Activated naive CD8-positive, alpha-beta T cell treated with anti-CD3 and anti-CD28 coated beads, Interleukin-2, amount 10 ng/mL, durations not matched to agents 7 days and 5 days (primary cell): ENCODE results near the gene ARPC1B. TPM values are rescaled to one million over a fixed set of nuclear protein-coding genes. Genes with fewer than 3 reads are reported as not detected.
"Not testable (repeated sequence)": the region's sequence is repeated elsewhere in the genome, so short reads cannot be mapped to it uniquely, and the experiment has no call there.

ENCODE experiments used
- ATAC-seq: fragments of 150-1000 bp; cut with Tn5 transposase; one replicate; pipeline ENCODE4 v1.10.0; 2021; ENCODE audit warnings: low read depth, moderate library complexity
- POLR2A ChIA-PET: fragments of 350-600 bp; sonication (Branson Sonifier 250); formaldehyde crosslinking; loops from one replicate; lab custom pipeline; 2021; ENCODE audit warnings: antibody characterized with exemption; lab: Charles Lee
- DNase-seq: peaks from one replicate; pipeline ENCODE4 v3.0.0; 2021
- H3K27ac Mint-ChIP-seq: one replicate; pipeline ENCODE4 v1.8.0; 2022; ENCODE audit warnings: mild to moderate bottlenecking, mixed read lengths
- H3K27me3 Mint-ChIP-seq: one replicate; pipeline ENCODE4 v1.8.0; 2022; ENCODE audit warnings: mild to moderate bottlenecking, moderate library complexity, mixed read lengths
- H3K36me3 Mint-ChIP-seq: one replicate; pipeline ENCODE4 v1.8.0; 2021; ENCODE audit warnings: mild to moderate bottlenecking, mixed read lengths
- H3K4me1 Mint-ChIP-seq: one replicate; pipeline ENCODE4 v1.8.0; 2021; ENCODE audit warnings: mixed read lengths
- H3K4me3 Mint-ChIP-seq: one replicate; pipeline ENCODE4 v1.8.0; 2022; ENCODE audit warnings: mild to moderate bottlenecking, moderate library complexity, mixed read lengths
- H3K9me3 Mint-ChIP-seq: one replicate; pipeline ENCODE4 v1.8.0; 2021; ENCODE audit warnings: mixed read lengths
- total RNA-seq, 2 experiments: library from RNA; stranded (reverse); gene quantifications; one replicate each; pipeline ENCODE4 v1.2.3, GENCODE V29; 2021

The ARPC1B gene
- total RNA-seq, 2 experiments from 2014 or later, result 318 to 319 TPM

DNA sequence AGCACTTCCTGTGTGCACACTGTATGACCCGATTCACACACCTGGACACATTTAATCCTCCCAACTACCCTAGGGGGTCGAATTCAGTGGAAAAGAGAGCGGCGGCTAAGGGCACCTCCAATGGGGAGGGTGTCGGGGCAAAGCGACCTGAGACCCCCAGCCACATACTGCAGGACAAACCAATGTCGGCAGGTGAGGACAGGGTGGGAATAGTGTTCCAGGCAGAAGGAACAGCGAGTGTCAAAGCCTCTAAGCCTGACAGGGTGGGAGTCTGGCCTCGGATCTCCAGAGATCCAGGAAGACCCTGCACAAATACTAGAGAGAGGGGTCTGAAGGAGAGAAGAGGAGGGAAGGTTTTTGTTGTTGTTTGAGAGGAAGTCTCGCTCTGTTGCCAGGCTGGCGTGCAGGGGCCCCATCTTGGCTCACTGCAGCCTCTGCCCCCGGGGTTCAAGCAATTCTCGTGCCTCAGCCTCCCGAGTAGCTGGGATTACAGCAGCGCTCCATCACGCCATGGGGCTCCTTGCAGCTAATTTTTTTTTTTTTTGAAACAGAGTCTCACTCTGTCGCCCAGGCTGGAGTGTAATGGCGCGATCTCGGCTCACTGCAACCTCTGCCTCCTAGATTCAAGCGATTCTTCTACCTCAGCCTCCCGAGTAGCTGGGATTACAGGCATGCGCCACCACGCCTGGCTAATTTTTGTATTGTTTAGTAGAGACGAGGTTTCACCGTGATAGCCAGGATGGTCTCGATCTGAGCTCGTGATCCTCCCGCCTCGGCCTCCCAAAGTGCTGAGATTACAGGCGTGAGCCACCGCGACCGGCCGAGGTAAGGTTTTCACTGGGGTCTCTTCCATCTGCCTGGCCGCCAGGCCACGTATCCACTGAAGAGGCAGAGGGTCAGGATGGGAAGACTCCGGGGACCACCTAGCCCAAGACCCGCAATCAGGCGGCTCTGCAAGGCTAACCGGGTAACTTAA lies 1.2 kb upstream of the ARPC1B start:
- POLR2A ChIA-PET, result interaction anchor here (0.9 to 4.6 kb wide), 4 partner anchors 20 to 73 kb away, joined by 4 to 35 read pairs (median 20); partner anchors contain the start of genes BUD31 and PDAP1
- Mint-ChIP-seq H3K36me3 (peaks cover 10% of the 10 kb centered on the region), H3K4me3 (peak overlapping the region; percentile 87), H3K4me1 (peaks cover 33% of the 10 kb centered on the region), H3K27me3 (peaks cover 2% of the 10 kb centered on the region), H3K27ac (peak overlapping the region; percentile 83), H3K9me3 (no peaks in the 10 kb centered on the region)
- ATAC-seq (no peak), DNase-seq (no peak)

DNA sequence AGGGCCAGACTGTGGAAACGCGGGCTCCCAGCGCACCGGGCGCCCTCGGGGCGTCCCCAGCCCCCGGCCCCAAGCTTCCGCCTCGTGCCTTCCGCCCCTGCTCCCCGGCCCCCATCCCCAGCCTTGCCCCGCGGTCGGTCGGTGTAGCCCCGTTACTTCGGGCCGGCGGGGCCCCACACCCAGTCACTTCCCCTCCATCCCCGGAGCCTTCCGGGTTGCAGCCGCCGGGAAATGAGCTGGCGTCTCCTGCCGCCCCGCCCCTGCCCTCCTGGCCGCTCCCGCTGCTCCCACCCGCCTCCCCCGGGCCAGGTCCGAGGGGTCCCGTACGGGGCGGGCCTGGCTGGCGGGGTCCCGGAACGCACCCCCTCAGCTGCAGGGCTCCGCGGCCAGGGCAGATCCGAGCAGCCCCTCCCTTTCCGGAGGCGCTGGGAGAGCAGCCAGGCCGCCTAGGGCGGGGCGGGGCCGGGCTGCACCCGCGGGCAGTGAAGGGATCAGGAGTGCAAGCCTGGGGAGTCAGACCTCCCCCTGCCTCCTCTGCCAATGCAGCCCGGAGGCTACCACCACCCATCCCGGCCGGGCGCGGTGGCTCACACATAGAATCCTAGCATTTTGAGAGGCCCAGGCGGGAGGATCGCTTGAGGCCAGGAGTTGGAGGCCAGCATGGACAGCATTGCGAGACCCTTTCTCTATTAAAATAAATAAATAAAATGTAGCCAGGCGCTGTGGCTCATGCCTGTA lies 709 bp downstream of the ARPC1B start:
- Mint-ChIP-seq H3K4me3 (peak overlapping the region; percentile 87), H3K4me1 (peaks cover 32% of the 10 kb centered on the region), H3K9me3 (no peaks in the 10 kb centered on the region), H3K36me3 (peaks cover 18% of the 10 kb centered on the region), H3K27ac (peak overlapping the region; percentile 78), H3K27me3 (peaks cover 2% of the 10 kb centered on the region)
- POLR2A ChIA-PET, result interaction anchor here (0.5 to 4.6 kb wide), 12 partner anchors 15 to 249 kb away, joined by 3 to 35 read pairs (median 4); partner anchors contain the start of genes ARPC1A, BUD31, PDAP1 and ZNF394
- peak; percentile 83 for DNase-seq
- peak; percentile 65 for ATAC-seq

DNA sequence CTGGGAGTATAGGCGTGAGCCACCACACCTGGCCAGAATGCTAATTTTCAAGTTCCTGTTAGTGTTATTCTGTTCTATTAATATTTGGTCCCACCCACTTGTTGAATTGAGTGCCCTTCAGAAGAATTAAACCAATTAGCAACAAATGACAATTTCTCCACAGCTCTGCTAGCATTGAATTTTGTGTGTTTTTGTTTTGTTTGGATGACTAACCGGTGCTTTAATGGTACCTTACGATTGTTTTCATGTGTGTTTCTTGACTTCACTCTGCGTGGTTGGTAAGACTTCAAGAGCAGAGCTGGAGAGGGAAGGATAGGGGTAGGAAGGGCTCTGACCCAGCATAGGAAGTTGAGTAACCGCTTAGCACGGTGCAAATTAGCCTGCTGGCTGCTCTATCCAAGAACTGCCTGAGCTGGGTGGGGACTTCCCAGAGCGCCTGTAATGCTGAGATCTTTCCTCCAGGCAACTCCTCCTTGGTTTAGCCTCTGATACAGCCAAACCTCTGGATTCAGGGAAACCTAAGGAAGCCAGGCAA lies 4.6 kb downstream of the ARPC1B start:
- ATAC-seq (no peak), DNase-seq (no peak)
- Mint-ChIP-seq H3K9me3 (no peaks in the 10 kb centered on the region), H3K27me3 (no peaks in the 10 kb centered on the region), H3K36me3 (peaks cover 27% of the 10 kb centered on the region), H3K4me3 (peak overlapping the region; percentile 85), H3K27ac (peak overlapping the region; percentile 96), H3K4me1 (peaks cover 41% of the 10 kb centered on the region)
- POLR2A ChIA-PET, result interaction anchor here (0.5 to 1.5 kb wide), 2 partner anchors 30 to 582 kb away, joined by 3 to 8 read pairs; partner anchors contain the start of genes BUD31 and PDAP1

DNA sequence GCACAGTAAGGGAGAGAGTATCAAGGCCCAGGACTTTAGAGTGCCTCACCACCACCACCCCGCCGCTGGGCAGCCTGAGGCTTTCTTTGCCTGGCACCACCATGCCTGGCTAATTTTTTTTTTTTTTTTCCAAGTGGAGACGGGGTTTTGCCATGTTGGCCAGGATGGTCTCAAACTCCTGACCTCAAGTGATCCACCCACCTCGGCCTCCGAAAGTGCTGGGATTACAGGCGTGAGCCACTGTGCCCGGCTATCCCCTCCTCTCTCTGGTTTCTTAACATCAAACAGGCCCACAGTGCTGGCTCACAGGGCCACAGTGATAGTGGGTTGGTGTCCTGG lies 5.1 kb downstream of the ARPC1B start:
- peaks cover 27% of the 10 kb centered on the region for H3K36me3 Mint-ChIP-seq
- not testable (repeated sequence) for ATAC-seq

DNA sequence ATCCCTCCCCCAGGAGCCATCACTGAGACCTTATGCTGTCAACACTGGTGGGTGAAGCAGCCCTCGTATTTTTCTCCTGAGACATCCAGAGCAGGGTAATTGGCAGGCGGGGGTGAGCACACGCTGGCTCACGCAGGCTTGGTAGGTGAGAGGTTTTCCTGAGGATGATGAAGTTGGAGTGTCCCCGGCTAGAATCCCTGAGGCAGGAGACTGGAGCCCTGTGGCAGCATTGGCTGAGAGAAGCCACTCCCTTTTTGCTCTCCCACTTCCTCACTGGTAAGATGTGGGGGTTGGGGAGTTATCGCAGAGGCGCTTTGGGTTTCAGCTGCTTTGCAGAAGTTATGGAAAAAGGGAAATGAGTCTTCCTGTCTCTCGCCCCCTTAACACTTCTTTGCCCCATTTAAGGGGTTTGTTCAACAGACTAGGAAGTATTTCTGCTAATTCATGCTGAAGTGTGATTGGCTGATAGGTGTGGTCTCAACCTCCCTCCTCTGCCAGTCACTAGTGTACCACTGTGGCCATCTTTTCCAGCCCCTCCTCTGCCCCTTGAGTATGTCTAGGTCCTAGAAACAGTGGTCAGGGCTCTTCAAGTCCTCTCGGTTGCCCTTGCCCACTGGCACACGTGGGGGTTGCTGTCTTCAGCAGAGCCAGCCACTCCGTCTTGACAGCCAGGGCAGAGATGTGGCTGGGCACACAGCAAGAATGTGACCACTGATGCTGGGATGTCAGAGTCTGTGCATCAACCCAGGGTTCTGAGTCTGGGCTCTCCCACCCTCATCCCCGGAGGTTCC lies 5.7 kb downstream of the ARPC1B start:
- POLR2A ChIA-PET, result interaction anchor here (0.6 to 1.3 kb wide), 7 partner anchors 10 to 48 kb away, joined by 3 to 22 read pairs (median 4); partner anchors contain the start of genes BUD31 and PDAP1
- DNase-seq (no peak), ATAC-seq (peak; percentile 9)
- Mint-ChIP-seq H3K27me3 (no peaks in the 10 kb centered on the region), H3K9me3 (no peaks in the 10 kb centered on the region), H3K4me3 (peak overlapping the region; percentile 85), H3K27ac (peak overlapping the region; percentile 96), H3K4me1 (peaks cover 42% of the 10 kb centered on the region), H3K36me3 (peaks cover 27% of the 10 kb centered on the region)

More for the DNA sequence above, 5.1 kb downstream of the ARPC1B start:
- Mint-ChIP-seq H3K27ac (peak overlapping the region; percentile 96), H3K4me3 (peak overlapping the region; percentile 85), H3K4me1 (peaks cover 42% of the 10 kb centered on the region)
- DNase-seq, H3K9me3 Mint-ChIP-seq, H3K27me3 Mint-ChIP-seq: not testable (repeated sequence)
- POLR2A ChIA-PET, result interaction anchor here (1.5 kb wide), 1 partner anchor 29 kb away, joined by 8 read pairs; the partner anchor contains the start of genes BUD31 and PDAP1

DNA sequence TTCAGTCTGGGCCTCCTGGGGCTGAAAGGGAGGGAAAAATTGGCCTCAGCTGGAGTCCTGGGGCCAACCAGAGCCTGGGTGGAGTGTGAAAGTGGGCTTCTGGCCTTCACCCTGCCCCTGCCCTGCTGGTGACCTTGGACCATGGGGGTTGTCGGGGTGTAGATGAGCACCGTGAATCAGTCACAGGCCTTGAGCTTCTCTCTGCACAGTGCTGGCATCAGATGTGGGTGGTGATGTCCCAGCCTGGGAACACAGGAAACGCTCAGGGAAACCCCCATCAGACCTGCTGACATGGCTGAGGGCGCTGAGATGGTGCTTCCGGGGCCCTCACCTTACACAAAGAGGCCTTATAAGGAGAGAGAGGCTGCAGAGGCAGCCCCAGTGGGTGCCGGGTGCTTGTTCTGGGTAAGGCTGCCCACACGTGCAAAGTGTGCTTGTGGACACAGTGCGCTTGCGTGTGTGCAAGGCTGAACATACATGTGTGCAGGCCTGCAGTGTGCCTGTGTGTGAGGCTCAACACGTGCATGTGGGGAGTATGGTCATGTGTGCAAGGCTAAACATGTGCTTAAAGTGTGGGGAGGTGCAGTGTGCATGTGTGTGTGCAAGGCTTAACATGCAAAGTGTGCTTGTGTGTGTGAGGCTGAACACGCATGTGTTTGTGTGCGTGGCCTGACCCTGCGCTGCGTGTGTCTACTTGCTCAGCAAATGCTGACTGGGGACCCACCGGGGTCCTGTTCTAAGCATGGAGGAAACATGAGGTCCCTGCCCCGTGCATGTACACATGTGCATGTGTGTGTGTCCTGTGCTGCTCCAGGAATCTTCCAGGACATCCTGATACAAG lies 6.5 kb downstream of the ARPC1B start:
- Mint-ChIP-seq H3K9me3 (no peaks in the 10 kb centered on the region), H3K36me3 (peaks cover 27% of the 10 kb centered on the region), H3K4me3 (peak overlapping the region; percentile 85), H3K4me1 (peaks cover 42% of the 10 kb centered on the region), H3K27ac (peak overlapping the region; percentile 96), H3K27me3 (no peaks in the 10 kb centered on the region)
- DNase-seq, result peak; percentile 80
- peak; percentile 92 for ATAC-seq
- POLR2A ChIA-PET, result interaction anchor here (0.6 to 1.3 kb wide), 8 partner anchors 9 to 47 kb away, joined by 3 to 22 read pairs (median 4); partner anchors contain the start of genes BUD31 and PDAP1

DNA sequence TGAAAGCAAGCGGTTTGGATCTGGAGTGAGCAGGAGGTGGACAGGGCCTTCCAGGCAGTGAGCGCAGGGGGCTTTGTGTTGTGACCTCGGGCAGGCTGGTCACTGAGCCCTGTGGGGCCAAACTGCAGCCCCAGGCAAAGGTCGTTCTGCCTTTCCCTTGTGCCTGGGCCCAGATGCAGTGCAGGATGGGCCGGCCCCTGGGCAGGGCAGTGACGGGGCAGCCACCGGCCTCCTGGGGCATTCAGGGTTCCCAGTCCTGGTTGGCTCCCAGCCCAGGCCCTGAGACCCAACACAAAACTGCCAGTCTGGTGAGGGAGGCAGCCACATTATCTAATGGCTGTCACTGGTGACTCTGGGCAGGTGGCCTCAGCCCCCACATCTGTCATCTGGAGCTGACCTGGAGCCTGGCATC lies 7.1 kb downstream of the ARPC1B start:
- Mint-ChIP-seq H3K27me3 (no peaks in the 10 kb centered on the region), H3K36me3 (peaks cover 26% of the 10 kb centered on the region), H3K4me1 (peaks cover 40% of the 10 kb centered on the region), H3K27ac (peak overlapping the region; percentile 96), H3K9me3 (no peaks in the 10 kb centered on the region), H3K4me3 (peak overlapping the region; percentile 85)
- POLR2A ChIA-PET, result interaction anchor here (0.9 to 1.2 kb wide), 2 partner anchors 9 to 19 kb away, joined by 5 to 6 read pairs; no protein-coding TSS in a partner anchor
- DNase-seq (no peak), ATAC-seq (no peak)

DNA sequence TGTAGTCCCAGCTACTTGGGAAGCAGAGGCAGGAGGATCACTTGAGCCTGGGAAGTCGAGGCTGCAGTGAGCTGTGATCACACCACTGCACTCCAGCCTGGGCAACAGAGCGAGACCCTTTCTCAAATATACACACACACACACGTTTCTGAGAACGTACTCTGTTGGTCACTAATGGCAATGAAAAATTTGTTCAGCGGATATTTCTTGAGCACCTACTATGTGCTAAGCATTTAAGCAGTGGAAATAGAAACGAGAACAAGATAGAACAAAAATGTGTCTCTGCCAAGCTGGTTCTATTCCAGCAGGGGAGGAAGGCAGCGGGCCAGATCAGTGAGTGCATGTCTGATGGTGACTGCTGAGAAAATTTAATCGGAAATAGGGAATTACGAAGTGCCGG lies 8.7 kb downstream of the ARPC1B start:
- POLR2A ChIA-PET, result interaction anchor here (0.8 to 1.6 kb wide), 3 partner anchors 26 to 121 kb away, joined by 4 read pairs; partner anchors contain the start of genes ARPC1A and BUD31
- Mint-ChIP-seq H3K27ac (peak overlapping the region; percentile 80), H3K4me3 (no peak overlapping the region), H3K9me3 (no peaks in the 10 kb centered on the region), H3K27me3 (no peaks in the 10 kb centered on the region), H3K4me1 (peaks cover 34% of the 10 kb centered on the region), H3K36me3 (peaks cover 22% of the 10 kb centered on the region)
- ATAC-seq (no peak), DNase-seq (no peak)

DNA sequence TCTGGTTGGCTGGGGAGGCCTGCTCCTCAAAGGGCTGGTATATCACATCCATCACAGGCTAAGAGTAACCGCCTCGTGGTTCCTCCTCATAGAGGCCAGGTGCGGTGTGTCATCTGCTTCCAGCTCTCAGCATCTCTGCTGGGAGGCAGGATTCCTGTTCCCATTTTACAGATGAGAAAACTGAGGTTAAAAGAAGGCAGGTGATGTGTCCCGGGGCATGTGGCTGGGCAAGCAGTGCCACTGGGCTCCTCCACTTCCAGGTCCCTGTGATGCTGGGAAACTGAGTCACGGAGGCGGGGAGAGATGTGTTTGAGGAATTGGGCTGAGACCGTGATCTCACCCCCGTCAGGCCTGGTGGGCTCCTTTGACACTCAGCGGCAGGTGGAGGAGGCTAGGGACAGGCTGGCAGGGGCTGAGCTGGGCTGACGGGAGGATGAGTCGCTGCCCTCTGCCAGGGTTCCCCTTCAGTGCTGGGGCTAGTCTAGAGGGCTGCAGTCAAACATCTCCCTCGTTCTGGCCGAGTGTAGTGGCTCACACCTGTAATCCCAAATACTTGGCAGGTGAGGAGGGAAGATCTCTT lies 9.4 kb downstream of the ARPC1B start:
- POLR2A ChIA-PET, result no interaction called here
- no peaks in the 10 kb centered on the region for H3K9me3 Mint-ChIP-seq
- DNase-seq, result no peak
- peak overlapping the region; percentile 48 for H3K27ac Mint-ChIP-seq
- peaks cover 24% of the 10 kb centered on the region for H3K36me3 Mint-ChIP-seq
- ATAC-seq, result no peak
- no peaks in the 10 kb centered on the region for H3K27me3 Mint-ChIP-seq
- peaks cover 33% of the 10 kb centered on the region for H3K4me1 Mint-ChIP-seq
- H3K4me3 Mint-ChIP-seq, result no peak overlapping the region

DNA sequence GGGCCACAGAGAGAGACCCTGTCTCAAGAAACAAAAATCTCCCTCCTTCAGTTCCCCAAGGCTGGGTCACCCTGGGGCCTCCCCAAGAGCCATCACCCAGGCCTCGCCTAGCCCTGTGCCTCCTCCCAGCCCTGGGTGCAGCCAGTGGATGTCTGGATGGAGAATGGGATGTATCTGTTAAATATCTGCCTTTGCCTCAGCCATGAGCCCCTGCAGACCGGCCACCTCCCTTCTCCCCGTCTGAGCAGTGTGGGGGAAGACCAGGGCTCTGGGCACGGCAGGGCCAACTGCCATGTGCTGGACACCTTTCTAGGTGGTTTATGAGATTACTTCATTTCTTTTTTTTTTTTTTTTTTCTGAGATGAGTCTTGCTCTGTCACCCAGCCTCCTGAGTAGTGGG lies 10.0 kb downstream of the ARPC1B start:
- no peak for ATAC-seq

DNA sequence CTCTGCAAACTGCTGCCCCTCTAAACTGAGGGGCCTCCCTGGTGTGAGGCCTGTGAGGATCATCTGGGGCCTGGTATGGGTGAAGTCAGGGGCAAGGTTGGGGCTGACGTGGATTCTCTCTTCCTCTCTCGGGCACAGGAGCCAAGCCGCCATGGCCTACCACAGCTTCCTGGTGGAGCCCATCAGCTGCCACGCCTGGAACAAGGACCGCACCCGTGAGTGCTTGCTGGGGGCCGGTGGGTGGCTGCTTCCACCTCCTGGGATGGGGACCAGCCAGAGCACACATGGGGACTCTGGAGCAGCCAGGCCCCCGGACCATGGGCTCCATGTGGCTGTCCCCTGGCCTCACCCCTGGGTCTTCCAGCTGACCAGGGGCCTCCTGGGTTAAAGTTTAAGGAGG lies 11.0 kb downstream of the ARPC1B start:
- H3K4me3 Mint-ChIP-seq, result no peak overlapping the region
- H3K27ac Mint-ChIP-seq, result peak overlapping the region; percentile 59
- peaks cover 18% of the 10 kb centered on the region for H3K4me1 Mint-ChIP-seq
- POLR2A ChIA-PET, result no interaction called here
- H3K9me3 Mint-ChIP-seq, result no peaks in the 10 kb centered on the region
- H3K27me3 Mint-ChIP-seq, result no peaks in the 10 kb centered on the region
- no peak for DNase-seq
- no peak for ATAC-seq
- H3K36me3 Mint-ChIP-seq, result peaks cover 21% of the 10 kb centered on the region

More for the DNA sequence above, 10.0 kb downstream of the ARPC1B start:
- H3K4me1 Mint-ChIP-seq, result peaks cover 27% of the 10 kb centered on the region
- peaks cover 22% of the 10 kb centered on the region for H3K36me3 Mint-ChIP-seq
- no peak for DNase-seq
- peak overlapping the region; percentile 12 for H3K27ac Mint-ChIP-seq
- POLR2A ChIA-PET, result no interaction called here
- no peaks in the 10 kb centered on the region for H3K27me3 Mint-ChIP-seq
- H3K9me3 Mint-ChIP-seq, result no peaks in the 10 kb centered on the region
- no peak overlapping the region for H3K4me3 Mint-ChIP-seq
